ENCODE data around the gene NPHP4. TPM values are rescaled to one million over a fixed set of nuclear protein-coding genes. Genes with fewer than 3 reads are reported as not detected.
A peak's percentile ranks its signal among the peaks of the same experiment; 100 is the strongest.

NPHP4 gene
- total and polyA plus RNA-seq, 2 donors (not counting 3 experiments of a cell fraction or from before 2014, with no cell fraction given) = 4.4 to 11.7 TPM

- DNase-seq (ENCODE audit: low read depth, low spot score) = peak; percentile 29
- no TSS peak for BruUV-seq (replicated peaks)
- H3K9ac ChIP-seq (replicated peaks; ENCODE audit: extremely low read depth, insufficient read depth, low read length) = no peak overlapping the region
- no peak overlapping the region for H3K4me2 ChIP-seq (ENCODE audit: insufficient read depth, low read length)
- H2AFZ ChIP-seq (ENCODE audit: low read depth, low read length) = no peak overlapping the region
- H3K4me1 ChIP-seq (ENCODE audit: control insufficient read depth, extremely low read depth, insufficient read depth, low read length) = no peaks in the 10 kb centered on the region
- TF ChIP-seq CTCF (IDR thresholded peaks at IDR 0.05; ENCODE audit: extremely low read depth in 1 of 2, insufficient read depth in 1 of 2, low read depth in 1 of 2, low read length in 2 of 2) (peak; percentile 73 to 82), FOS (IDR thresholded peaks at IDR 0.05; ENCODE audit: borderline replicate concordance, insufficient read depth, low read length) (no peak)
- H3K4me3 ChIP-seq (replicated peaks in 1 of 3; ENCODE audit: insufficient read depth in 1 of 3, low read depth in 1 of 3, low read length in 3 of 3) = no peak overlapping the region
- ChIA-PET POLR2A (no interaction called here), CTCF (interaction anchor here (0.5 to 2.6 kb wide), 9 partner anchors 8 to 202 kb away, joined by 3 to 33 read pairs (median 5); partner anchors contain the start of gene HES3)
- H3K9me3 ChIP-seq (replicated peaks; ENCODE audit: control insufficient read depth, insufficient read depth, low read length) = no peaks in the 10 kb centered on the region
- FAIRE-seq = no peak
- no peaks in the 10 kb centered on the region for H3K27me3 ChIP-seq (ENCODE audit: control insufficient read depth in 2 of 2, insufficient read depth in 2 of 2, low read length in 2 of 2)
- no peak overlapping the region for H3K27ac ChIP-seq (ENCODE audit: insufficient read depth, low read depth, low read length)
- H3K79me2 ChIP-seq (ENCODE audit: control insufficient read depth, insufficient read depth, low read length) = no peaks in the 10 kb centered on the region
- intact Hi-C loops (cut with micrococcal nuclease) = loop anchor here (1.0 kb wide), 2 partner anchors 39 to 204 kb away; no protein-coding TSS in a partner anchor
- no peaks in the 10 kb centered on the region for H4K20me1 ChIP-seq (replicated peaks; ENCODE audit: control insufficient read depth, extremely low read depth, insufficient read depth, low read length)
- no peaks in the 10 kb centered on the region for H3K9me1 ChIP-seq (replicated peaks; ENCODE audit: control insufficient read depth, extremely low read depth, insufficient read depth, low read length)
- dilution Hi-C loops (cut with MboI; ENCODE audit: extremely low pct_ligation_motif_present, low sequenced_read_pairs) = no loop called here
- H3K36me3 ChIP-seq (ENCODE audit: control insufficient read depth in 2 of 2, extremely low read depth in 1 of 2, insufficient read depth in 2 of 2, low read length in 2 of 2) = no peaks in the 10 kb centered on the region
Measured at GRCh38 chr1:6041432-6042062, 49.3 kb upstream of the NPHP4 start.

- intact Hi-C loops (cut with micrococcal nuclease) (loop anchor here (1.0 kb wide), 2 partner anchors 39 to 204 kb away; no protein-coding TSS in a partner anchor), dilution Hi-C loops (cut with MboI; ENCODE audit: extremely low pct_ligation_motif_present, low sequenced_read_pairs) (no loop called here)
- H3K27me3 ChIP-seq (ENCODE audit: control insufficient read depth in 2 of 2, insufficient read depth in 2 of 2, low read length in 2 of 2) = no peaks in the 10 kb centered on the region
- DNase-seq (ENCODE audit: low read depth, low spot score) (no peak), FAIRE-seq (no peak)
- no peak overlapping the region for H3K9ac ChIP-seq (replicated peaks; ENCODE audit: extremely low read depth, insufficient read depth, low read length)
- H3K9me3 ChIP-seq (replicated peaks; ENCODE audit: control insufficient read depth, insufficient read depth, low read length) = no peaks in the 10 kb centered on the region
- ChIA-PET POLR2A (no interaction called here), CTCF (interaction anchor here (1.0 to 2.6 kb wide), 8 partner anchors 12 to 203 kb away, joined by 3 to 33 read pairs (median 6); partner anchors contain the start of gene HES3)
- no peaks in the 10 kb centered on the region for H3K36me3 ChIP-seq (ENCODE audit: control insufficient read depth in 2 of 2, extremely low read depth in 1 of 2, insufficient read depth in 2 of 2, low read length in 2 of 2)
- no TSS peak for BruUV-seq (replicated peaks)
- no peak overlapping the region for H3K4me3 ChIP-seq (replicated peaks in 1 of 3; ENCODE audit: insufficient read depth in 1 of 3, low read depth in 1 of 3, low read length in 3 of 3)
- H3K4me1 ChIP-seq (ENCODE audit: control insufficient read depth, extremely low read depth, insufficient read depth, low read length) = no peaks in the 10 kb centered on the region
- TF ChIP-seq POLR2AphosphoS5 (IDR thresholded peaks at IDR 0.05; ENCODE audit: insufficient read depth, low read depth, low read length) = no peak
- no peak for TF ChIP-seq MAX (IDR thresholded peaks at IDR 0.05; ENCODE audit: insufficient read depth, insufficient read length)
- TF ChIP-seq JUN (IDR thresholded peaks at IDR 0.05; ENCODE audit: borderline replicate concordance, insufficient read depth, insufficient read length, low read depth) = no peak
- TF ChIP-seq GATA2 (IDR thresholded peaks at IDR 0.05; ENCODE audit: insufficient read depth, insufficient read length, low read depth, low read length) = no peak
- H3K4me2 ChIP-seq (ENCODE audit: insufficient read depth, low read length) = no peak overlapping the region
- H3K27ac ChIP-seq (ENCODE audit: insufficient read depth, low read depth, low read length) = no peak overlapping the region
- no peaks in the 10 kb centered on the region for H3K79me2 ChIP-seq (ENCODE audit: control insufficient read depth, insufficient read depth, low read length)
- no peaks in the 10 kb centered on the region for H3K9me1 ChIP-seq (replicated peaks; ENCODE audit: control insufficient read depth, extremely low read depth, insufficient read depth, low read length)
- no peak overlapping the region for H2AFZ ChIP-seq (ENCODE audit: low read depth, low read length)
- no peaks in the 10 kb centered on the region for H4K20me1 ChIP-seq (replicated peaks; ENCODE audit: control insufficient read depth, extremely low read depth, insufficient read depth, low read length)
Measured at GRCh38 chr1:6040861-6041415, 48.7 kb upstream of the NPHP4 start.

Measured in endothelial cell of umbilical vein (primary cell).